ENCODE data around the gene PRPF40B.

DNA sequence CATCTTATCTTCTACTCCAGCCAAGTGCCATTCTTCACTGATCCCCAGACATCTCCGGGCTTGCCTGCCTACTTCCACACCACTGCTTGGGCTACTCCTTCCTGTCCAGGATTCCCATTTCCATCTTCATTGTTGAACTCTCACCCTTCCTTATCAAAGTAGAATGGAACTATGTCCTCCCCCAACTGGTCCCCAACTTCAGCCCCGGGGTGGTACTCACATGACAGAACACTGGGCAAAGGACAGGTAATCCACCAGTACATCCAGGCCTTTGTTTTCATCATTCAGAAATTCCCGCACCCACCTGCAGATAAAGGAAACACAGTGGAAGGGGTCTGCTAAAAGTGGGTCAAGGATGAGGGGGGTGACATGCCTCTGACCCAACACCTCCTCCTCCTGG is 38.4 kb downstream of the PRPF40B start:
- TF ChIP-seq, protein P1, sequence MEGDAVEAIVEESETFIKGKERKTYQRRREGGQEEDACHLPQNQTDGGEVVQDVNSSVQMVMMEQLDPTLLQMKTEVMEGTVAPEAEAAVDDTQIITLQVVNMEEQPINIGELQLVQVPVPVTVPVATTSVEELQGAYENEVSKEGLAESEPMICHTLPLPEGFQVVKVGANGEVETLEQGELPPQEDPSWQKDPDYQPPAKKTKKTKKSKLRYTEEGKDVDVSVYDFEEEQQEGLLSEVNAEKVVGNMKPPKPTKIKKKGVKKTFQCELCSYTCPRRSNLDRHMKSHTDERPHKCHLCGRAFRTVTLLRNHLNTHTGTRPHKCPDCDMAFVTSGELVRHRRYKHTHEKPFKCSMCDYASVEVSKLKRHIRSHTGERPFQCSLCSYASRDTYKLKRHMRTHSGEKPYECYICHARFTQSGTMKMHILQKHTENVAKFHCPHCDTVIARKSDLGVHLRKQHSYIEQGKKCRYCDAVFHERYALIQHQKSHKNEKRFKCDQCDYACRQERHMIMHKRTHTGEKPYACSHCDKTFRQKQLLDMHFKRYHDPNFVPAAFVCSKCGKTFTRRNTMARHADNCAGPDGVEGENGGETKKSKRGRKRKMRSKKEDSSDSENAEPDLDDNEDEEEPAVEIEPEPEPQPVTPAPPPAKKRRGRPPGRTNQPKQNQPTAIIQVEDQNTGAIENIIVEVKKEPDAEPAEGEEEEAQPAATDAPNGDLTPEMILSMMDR (IDR thresholded peaks at IDR 0.05): no peak
- TF ChIP-seq POLR2A (IDR thresholded peaks at IDR 0.05): no peak

Measured in lower leg skin (tissue), 3 donors.